Suppressor macrophage treated with lipopolysaccharide for 1 hour (primary cell): Measurements from ENCODE around the gene TAF6L.
"Not testable (repeated sequence)": the region's sequence is repeated elsewhere in the genome, so short reads cannot be mapped to it uniquely, and the experiment has no call there.

Experiments used
- DNase-seq, 3 donors: peaks; one replicate each; pipeline ENCODE4 v3.0.0-alpha.2; 2020 to 2022

The TAF6L gene

GRCh38 chr11:62757846-62758788 lies 13.1 kb upstream of the TAF6L start:
- no peak for DNase-seq

- not testable (repeated sequence) for DNase-seq
These were observed 10.3 kb upstream of the TAF6L start for GRCh38 chr11:62760867-62761227.

- DNase-seq = no peak
These were observed 435 bp upstream of the TAF6L start for GRCh38 chr11:62770778-62771143.

- DNase-seq = no peak
These were observed 3.2 kb downstream of the TAF6L start for GRCh38 chr11:62774407-62774806.

- no peak for DNase-seq
These were observed 4.5 kb downstream of the TAF6L start for GRCh38 chr11:62775646-62776045.

- DNase-seq = peak in 2 of 3 donors; percentile 24 to 25
These were observed 6.2 kb downstream of the TAF6L start for GRCh38 chr11:62777389-62777788.

GRCh38 chr11:62778441-62778840 lies 7.2 kb downstream of the TAF6L start:
- no peak for DNase-seq

GRCh38 chr11:62782753-62783152 lies 11.6 kb downstream of the TAF6L start:
- DNase-seq = no peak

- peak; percentile 92 to 97 (median 95) for DNase-seq
These were observed 15.3 kb downstream of the TAF6L start for GRCh38 chr11:62786318-62787004.

GRCh38 chr11:62787005-62787759 lies 16.0 kb downstream of the TAF6L start, which contains the start of gene TMEM179B:
Gene TMEM179B, plus strand, starts transcription at chr11:62787402. Its CDS starts 30 bp downstream, at chr11:62787432.
- DNase-seq = peak; percentile 100

- no peak for DNase-seq
These were observed 17.8 kb downstream of the TAF6L start for GRCh38 chr11:62788991-62789390.

GRCh38 chr11:62789576-62789975 lies 18.4 kb downstream of the TAF6L start:
- no peak for DNase-seq

GRCh38 chr11:62791501-62792201 lies 20.5 kb downstream of the TAF6L start, which contains the start of gene TMEM223:
Gene TMEM223, minus strand, starts transcription at chr11:62792006. Its CDS starts 12 bp downstream, at chr11:62791994.
- peak; percentile 83 to 95 (median 88) for DNase-seq

GRCh38 chr11:62792202-62792575 lies 21.0 kb downstream of the TAF6L start:
- DNase-seq = no peak

- DNase-seq = no peak
These were observed 23.1 kb downstream of the TAF6L start for GRCh38 chr11:62794201-62794775.

GRCh38 chr11:62796281-62796680 lies 25.1 kb downstream of the TAF6L start:
- DNase-seq = no peak

GRCh38 chr11:62799486-62799885 lies 28.3 kb downstream of the TAF6L start:
- DNase-seq = no peak

GRCh38 chr11:62801071-62801470 lies 29.9 kb downstream of the TAF6L start:
- no peak for DNase-seq

GRCh38 chr11:62804310-62805075 lies 33.3 kb downstream of the TAF6L start:
- peak; percentile 58 to 66 (median 60) for DNase-seq

- DNase-seq = peak; percentile 97 to 99 (median 99)
These were observed 34.1 kb downstream of the TAF6L start, which contains the start of gene NXF1 for GRCh38 chr11:62805076-62805892. Gene NXF1, minus strand, starts transcription at chr11:62805440. Its CDS starts 84 bp downstream, at chr11:62805356.
